Neural progenitor cell (in vitro differentiated cells): Measurements from ENCODE around the gene TTC6. TPM values are rescaled to one million over a fixed set of nuclear protein-coding genes. Genes with fewer than 3 reads are reported as not detected.

Experiments
- DNase-seq: peaks from one replicate; pipeline ENCODE4 v3.0.0-alpha.2; 2016; ENCODE audit warnings: low spot score
- H2AFZ ChIP-seq: fragments of 200-600 bp; sonication (generic); replicated peaks from 2 replicates; pipeline ENCODE4 v1.6.1; 2016; ENCODE audit warnings: antibody characterized with exemption
- H3F3A ChIP-seq: fragments of 200-600 bp; sonication (generic); 2 replicates; pipeline ENCODE4 v1.6.1; 2016; ENCODE audit warnings: antibody characterized with exemption, low read depth
- H3K27ac ChIP-seq: fragments of 200-600 bp; sonication (generic); 2 replicates; pipeline ENCODE4 v1.5.1; 2016; ENCODE audit warnings: mild to moderate bottlenecking
- H3K27me3 ChIP-seq: fragments of 200-600 bp; sonication (generic); 2 replicates; pipeline ENCODE4 v1.6.1; 2016; ENCODE audit warnings: mild to moderate bottlenecking, moderate library complexity
- H3K36me3 ChIP-seq: fragments of 200-600 bp; sonication (generic); 2 replicates; pipeline ENCODE4 v1.5.1; 2016
- H3K4me1 ChIP-seq: fragments of 200-600 bp; sonication (generic); 2 replicates; pipeline ENCODE4 v1.6.1; 2016; ENCODE audit warnings: mixed run types
- H3K4me2 ChIP-seq: fragments of 200-600 bp; sonication (generic); 2 replicates; pipeline ENCODE4 v1.6.1; 2016
- H3K4me3 ChIP-seq: fragments of 200-600 bp; sonication (generic); 2 replicates; pipeline ENCODE4 v1.5.1; 2016
- H3K79me2 ChIP-seq: fragments of 200-600 bp; sonication (generic); 2 replicates; pipeline ENCODE4 v1.6.1; 2016; ENCODE audit warnings: low read depth
- H3K9ac ChIP-seq: fragments of 200-600 bp; sonication (generic); 2 replicates; pipeline ENCODE4 v1.6.1; 2016
- H3K9me3 ChIP-seq: fragments of 200-600 bp; sonication (generic); 2 replicates; pipeline ENCODE4 v1.5.1; 2016; ENCODE audit warnings: low read depth
- H4K20me1 ChIP-seq: fragments of 200-600 bp; sonication (generic); 2 replicates; pipeline ENCODE4 v1.6.1; 2016; ENCODE audit warnings: low read depth
- H3K27ac Mint-ChIP-seq: 3 replicates; pipeline ENCODE4 v1.8.0; 2021; ENCODE audit warnings: mixed read lengths
- H3K27me3 Mint-ChIP-seq: 2 replicates; pipeline ENCODE4 v1.8.0; 2022; ENCODE audit warnings: low read depth, mild to moderate bottlenecking, inconsistent platforms, moderate library complexity, mixed read lengths; ENCODE audit not compliant: insufficient read depth
- H3K36me3 Mint-ChIP-seq: 3 replicates; pipeline ENCODE4 v1.8.0; 2021; ENCODE audit warnings: mixed read lengths
- H3K4me1 Mint-ChIP-seq: 3 replicates; pipeline ENCODE4 v1.8.0; 2021; ENCODE audit warnings: mixed read lengths
- H3K4me3 Mint-ChIP-seq: 3 replicates; pipeline ENCODE4 v1.8.0; 2021; ENCODE audit warnings: mild to moderate bottlenecking, moderate library complexity, mixed read lengths
- H3K9me3 Mint-ChIP-seq: 3 replicates; pipeline ENCODE4 v1.8.0; 2020; ENCODE audit warnings: mixed read lengths
- EZH2 ChIP-seq: fragments of 200-600 bp; sonication (generic); IDR thresholded peaks from 2 replicates; pipeline ENCODE4 v1.6.1; 2017; ENCODE audit warnings: antibody characterized with exemption, mild to moderate bottlenecking, moderate library complexity
- EZH2phosphoT487 ChIP-seq: fragments of 200-600 bp; sonication (generic); IDR thresholded peaks from 2 replicates; pipeline ENCODE4 v1.6.1; 2017; ENCODE audit warnings: antibody characterized with exemption
- total RNA-seq: library from RNA; depleted of rRNA; stranded (reverse); fragments of >200 nt; gene quantifications from 2 replicates; pipeline ENCODE4 v1.2.3, GENCODE V29; 2015; ENCODE audit warnings: low replicate concordance
- TF ChIP-seq, protein P1 (sequence below): fragments of 200-600 bp; sonication (generic); IDR thresholded peaks from 2 replicates; pipeline ENCODE4 v1.5.1; 2017; ENCODE audit warnings: antibody characterized with exemption, mild to moderate bottlenecking

The TTC6 gene
- total RNA-seq, 1 donor from 2014 or later = 2.6 TPM

DNA sequence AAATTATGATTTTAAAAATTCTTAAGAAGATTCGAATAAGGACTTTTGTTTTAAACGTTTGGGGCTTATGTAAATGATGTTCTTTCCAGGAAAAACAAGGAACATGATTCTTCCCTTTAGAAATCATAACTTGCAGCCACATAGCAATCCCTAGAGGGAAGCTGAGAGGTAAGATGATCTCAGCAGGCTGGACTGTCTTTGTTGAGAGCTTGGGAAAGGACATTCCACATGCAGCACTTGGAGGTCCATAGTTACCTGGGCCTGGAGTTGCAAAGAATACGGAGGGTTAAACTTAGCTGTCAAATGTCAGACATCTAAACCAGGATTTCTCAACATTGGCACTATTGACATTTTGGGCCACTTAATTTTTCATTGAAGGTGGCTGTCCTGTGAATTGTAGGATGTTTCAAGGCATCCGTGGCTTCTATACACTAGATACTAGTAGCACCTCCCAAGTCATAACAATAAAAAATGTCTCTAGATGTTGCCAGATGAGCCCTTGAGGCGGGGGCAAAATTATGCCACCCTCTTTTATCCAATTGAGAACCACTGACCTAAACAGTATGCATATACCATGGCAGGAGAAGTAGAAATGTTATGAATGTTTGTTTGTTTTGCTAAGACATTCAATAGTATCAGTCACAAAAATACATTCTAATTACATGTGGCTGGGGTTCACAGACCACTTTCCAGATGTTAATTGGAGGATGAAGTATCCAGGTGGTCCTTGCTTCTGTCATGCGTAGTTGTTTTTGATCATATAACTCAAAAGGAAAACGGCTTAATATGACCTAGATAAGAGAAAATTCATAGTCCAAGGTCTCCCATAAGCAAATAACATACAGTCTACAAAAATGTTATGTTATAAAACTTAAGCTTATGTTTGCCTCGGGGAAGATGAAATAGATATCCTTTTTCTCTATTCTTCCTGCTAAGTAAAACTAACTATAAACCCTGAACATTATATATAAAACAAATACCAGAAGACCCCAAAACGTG, 30.5 kb downstream of the TTC6 start:
- no peak overlapping the region for H3K4me3 Mint-ChIP-seq
- H3K27ac Mint-ChIP-seq = no peak overlapping the region
- no peak for DNase-seq
- peaks cover 6% of the 10 kb centered on the region for H3K4me1 Mint-ChIP-seq
- Histone ChIP-seq H3K9ac (no peak overlapping the region), H3K9me3 (no peaks in the 10 kb centered on the region), H3F3A (peaks cover 5% of the 10 kb centered on the region), H4K20me1 (no peaks in the 10 kb centered on the region), H3K79me2 (no peaks in the 10 kb centered on the region), H3K36me3 (no peaks in the 10 kb centered on the region), H3K4me1 (no peaks in the 10 kb centered on the region), H3K4me3 (no peak overlapping the region), H3K27me3 (peaks cover 57% of the 10 kb centered on the region), H2AFZ (no peak overlapping the region), H3K4me2 (no peak overlapping the region), H3K27ac (no peak overlapping the region)
- H3K9me3 Mint-ChIP-seq = peaks cover 19% of the 10 kb centered on the region
- no peaks in the 10 kb centered on the region for H3K36me3 Mint-ChIP-seq
- peaks cover 11% of the 10 kb centered on the region for H3K27me3 Mint-ChIP-seq
- TF ChIP-seq EZH2phosphoT487 (no peak), EZH2 (no peak)
- TF ChIP-seq, protein P1, sequence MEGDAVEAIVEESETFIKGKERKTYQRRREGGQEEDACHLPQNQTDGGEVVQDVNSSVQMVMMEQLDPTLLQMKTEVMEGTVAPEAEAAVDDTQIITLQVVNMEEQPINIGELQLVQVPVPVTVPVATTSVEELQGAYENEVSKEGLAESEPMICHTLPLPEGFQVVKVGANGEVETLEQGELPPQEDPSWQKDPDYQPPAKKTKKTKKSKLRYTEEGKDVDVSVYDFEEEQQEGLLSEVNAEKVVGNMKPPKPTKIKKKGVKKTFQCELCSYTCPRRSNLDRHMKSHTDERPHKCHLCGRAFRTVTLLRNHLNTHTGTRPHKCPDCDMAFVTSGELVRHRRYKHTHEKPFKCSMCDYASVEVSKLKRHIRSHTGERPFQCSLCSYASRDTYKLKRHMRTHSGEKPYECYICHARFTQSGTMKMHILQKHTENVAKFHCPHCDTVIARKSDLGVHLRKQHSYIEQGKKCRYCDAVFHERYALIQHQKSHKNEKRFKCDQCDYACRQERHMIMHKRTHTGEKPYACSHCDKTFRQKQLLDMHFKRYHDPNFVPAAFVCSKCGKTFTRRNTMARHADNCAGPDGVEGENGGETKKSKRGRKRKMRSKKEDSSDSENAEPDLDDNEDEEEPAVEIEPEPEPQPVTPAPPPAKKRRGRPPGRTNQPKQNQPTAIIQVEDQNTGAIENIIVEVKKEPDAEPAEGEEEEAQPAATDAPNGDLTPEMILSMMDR = no peak

DNA sequence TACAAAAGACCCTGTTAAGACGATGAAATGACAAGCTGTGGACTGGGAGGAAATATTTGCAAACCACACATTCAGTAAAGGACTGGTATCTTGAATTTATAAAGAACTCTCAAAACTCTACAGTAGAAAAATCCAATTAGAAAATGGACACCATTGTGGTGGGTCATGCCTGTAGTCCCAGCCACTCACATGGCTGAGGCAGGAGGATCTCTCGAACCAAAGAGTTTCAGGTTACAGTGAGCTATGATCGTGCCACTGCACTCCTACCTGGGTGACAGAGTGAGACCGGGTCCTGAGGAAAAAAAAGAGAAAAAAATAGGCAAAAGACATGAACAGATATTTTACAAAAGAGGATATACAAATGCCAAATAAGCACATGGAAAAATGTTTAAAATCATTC, 41.9 kb downstream of the TTC6 start:
- no peak for TF ChIP-seq EZH2
- TF ChIP-seq, protein P1 = no peak
- TF ChIP-seq EZH2phosphoT487 = no peak
- Histone ChIP-seq H3K9ac (no peak overlapping the region), H3K4me1 (no peaks in the 10 kb centered on the region), H4K20me1 (no peaks in the 10 kb centered on the region), H2AFZ (no peak overlapping the region), H3K36me3 (no peaks in the 10 kb centered on the region), H3K4me2 (no peak overlapping the region), H3K27me3 (no peaks in the 10 kb centered on the region), H3K9me3 (no peaks in the 10 kb centered on the region), H3F3A (no peaks in the 10 kb centered on the region), H3K4me3 (no peak overlapping the region), H3K27ac (no peak overlapping the region), H3K79me2 (no peaks in the 10 kb centered on the region)
- no peaks in the 10 kb centered on the region for H3K4me1 Mint-ChIP-seq
- peaks cover under 1% of the 10 kb centered on the region for H3K27me3 Mint-ChIP-seq
- DNase-seq = no peak
- H3K27ac Mint-ChIP-seq = no peak overlapping the region
- H3K4me3 Mint-ChIP-seq = no peak overlapping the region
- no peaks in the 10 kb centered on the region for H3K9me3 Mint-ChIP-seq
- H3K36me3 Mint-ChIP-seq = no peaks in the 10 kb centered on the region

DNA sequence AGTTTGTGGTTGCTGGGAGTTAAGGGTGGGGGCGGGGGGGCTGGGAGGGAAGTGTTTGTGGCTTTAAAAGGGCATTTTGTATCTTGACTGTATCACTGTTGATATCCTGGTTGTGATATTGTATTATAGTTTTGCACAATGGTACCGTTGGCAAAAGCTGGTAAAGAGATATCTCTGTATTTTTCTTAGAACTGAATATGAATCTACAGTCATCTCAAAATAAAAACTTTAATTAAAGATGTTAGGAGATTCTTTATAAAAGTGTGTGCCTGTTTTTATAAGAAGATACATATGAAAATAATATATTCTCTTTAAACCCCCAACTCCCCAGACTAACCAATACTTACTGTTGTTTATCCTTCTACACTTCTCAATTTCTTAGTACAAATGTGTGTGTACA, 43.2 kb downstream of the TTC6 start:
- Histone ChIP-seq H3K79me2 (no peaks in the 10 kb centered on the region), H3F3A (no peaks in the 10 kb centered on the region), H3K9me3 (no peaks in the 10 kb centered on the region), H3K27ac (no peak overlapping the region), H3K4me2 (no peak overlapping the region), H3K4me1 (no peaks in the 10 kb centered on the region), H3K4me3 (no peak overlapping the region), H3K9ac (no peak overlapping the region), H4K20me1 (no peaks in the 10 kb centered on the region), H3K27me3 (no peaks in the 10 kb centered on the region), H3K36me3 (no peaks in the 10 kb centered on the region), H2AFZ (no peak overlapping the region)
- Mint-ChIP-seq H3K9me3 (no peaks in the 10 kb centered on the region), H3K27me3 (no peaks in the 10 kb centered on the region), H3K4me1 (no peaks in the 10 kb centered on the region), H3K27ac (no peak overlapping the region), H3K4me3 (no peak overlapping the region), H3K36me3 (no peaks in the 10 kb centered on the region)
- DNase-seq = no peak
- TF ChIP-seq EZH2phosphoT487 (no peak), EZH2 (no peak)
- TF ChIP-seq, protein P1 = no peak
